ENCODE results near the gene GIT2.

- no peak for TF ChIP-seq POLR2A (IDR thresholded peaks at IDR 0.05; ENCODE audit: low read depth, low read length)
- no peak for TF ChIP-seq POLR2AphosphoS5 (IDR thresholded peaks at IDR 0.05; ENCODE audit: low read depth, low read length)
Observed at GRCh38 chr12:109952160-109952858, 43.9 kb downstream of the GIT2 start.
